ENCODE data around the gene SRPRB. TPM values are rescaled to one million over a fixed set of nuclear protein-coding genes. Genes with fewer than 3 reads are reported as not detected.

SRPRB gene
- total RNA-seq, 2 experiments from 2014 or later = 45.9 to 49.6 TPM

- H3K27ac Mint-ChIP-seq = no peak overlapping the region
- no peaks in the 10 kb centered on the region for H3K4me1 Mint-ChIP-seq
- DNase-seq = no peak
- no peak overlapping the region for H3K4me3 Mint-ChIP-seq
- CTCF ChIA-PET = no interaction called here
- peaks cover 35% of the 10 kb centered on the region for H3K36me3 Mint-ChIP-seq (ENCODE audit: low read depth)
- POLR2A ChIA-PET = no interaction called here
- H3K27me3 Mint-ChIP-seq = no peaks in the 10 kb centered on the region
- no peaks in the 10 kb centered on the region for H3K9me3 Mint-ChIP-seq
These were observed 20.5 kb downstream of the SRPRB start for GRCh38 chr3:133825969-133826727.

- CTCF ChIA-PET = no interaction called here
- no peak overlapping the region for H3K27ac Mint-ChIP-seq
- H3K36me3 Mint-ChIP-seq (ENCODE audit: low read depth) = peaks cover 30% of the 10 kb centered on the region
- no peak for DNase-seq
- POLR2A ChIA-PET = no interaction called here
- H3K4me1 Mint-ChIP-seq = no peaks in the 10 kb centered on the region
- H3K4me3 Mint-ChIP-seq = no peak overlapping the region
- H3K27me3 Mint-ChIP-seq = no peaks in the 10 kb centered on the region
- H3K9me3 Mint-ChIP-seq = no peaks in the 10 kb centered on the region
These were observed 21.5 kb downstream of the SRPRB start for GRCh38 chr3:133827136-133827535.

- POLR2A ChIA-PET = no interaction called here
- H3K27ac Mint-ChIP-seq = no peak overlapping the region
- H3K9me3 Mint-ChIP-seq = no peaks in the 10 kb centered on the region
- H3K4me1 Mint-ChIP-seq = no peaks in the 10 kb centered on the region
- H3K27me3 Mint-ChIP-seq = no peaks in the 10 kb centered on the region
- no peak overlapping the region for H3K4me3 Mint-ChIP-seq
- H3K36me3 Mint-ChIP-seq (ENCODE audit: low read depth) = peaks cover 25% of the 10 kb centered on the region
- CTCF ChIA-PET = no interaction called here
- no peak for DNase-seq
These were observed 22.1 kb downstream of the SRPRB start for GRCh38 chr3:133827684-133828083.

- Mint-ChIP-seq H3K4me1 (no peaks in the 10 kb centered on the region), H3K4me3 (no peak overlapping the region), H3K27ac (no peak overlapping the region), H3K36me3 (ENCODE audit: low read depth) (peaks cover 15% of the 10 kb centered on the region), H3K27me3 (no peaks in the 10 kb centered on the region), H3K9me3 (no peaks in the 10 kb centered on the region)
- DNase-seq = no peak
- ChIA-PET POLR2A (no interaction called here), CTCF (interaction anchor here (1.3 kb wide), 1 partner anchor 9 kb away, joined by 3 read pairs; no protein-coding TSS in a partner anchor)
These were observed 23.1 kb downstream of the SRPRB start for GRCh38 chr3:133828576-133829309.

GRCh38 chr3:133829310-133829707, 23.7 kb downstream of the SRPRB start:
- ChIA-PET CTCF (interaction anchor here (1.3 kb wide), 1 partner anchor 9 kb away, joined by 3 read pairs; no protein-coding TSS in a partner anchor), POLR2A (no interaction called here)
- Mint-ChIP-seq H3K4me3 (no peak overlapping the region), H3K4me1 (no peaks in the 10 kb centered on the region), H3K27me3 (no peaks in the 10 kb centered on the region), H3K36me3 (ENCODE audit: low read depth) (peaks cover 10% of the 10 kb centered on the region), H3K27ac (no peak overlapping the region), H3K9me3 (no peaks in the 10 kb centered on the region)
- no peak for DNase-seq

- Mint-ChIP-seq H3K27me3 (no peaks in the 10 kb centered on the region), H3K4me3 (no peak overlapping the region), H3K4me1 (no peaks in the 10 kb centered on the region), H3K36me3 (ENCODE audit: low read depth) (peaks cover 10% of the 10 kb centered on the region), H3K27ac (no peak overlapping the region), H3K9me3 (no peaks in the 10 kb centered on the region)
- POLR2A ChIA-PET = no interaction called here
- CTCF ChIA-PET = interaction anchor here (0.7 kb wide), 1 partner anchor 12 kb away, joined by 3 read pairs; no protein-coding TSS in a partner anchor
- no peak for DNase-seq
These were observed 24.5 kb downstream of the SRPRB start for GRCh38 chr3:133830071-133830470.

GRCh38 chr3:133831966-133832801, 26.6 kb downstream of the SRPRB start:
- no peaks in the 10 kb centered on the region for H3K4me1 Mint-ChIP-seq
- no peaks in the 10 kb centered on the region for H3K27me3 Mint-ChIP-seq
- no peak overlapping the region for H3K4me3 Mint-ChIP-seq
- ChIA-PET CTCF (interaction anchor here (1.0 to 1.7 kb wide), 3 partner anchors 14 to 54 kb away, joined by 3 to 6 read pairs (median 3); no protein-coding TSS in a partner anchor), POLR2A (no interaction called here)
- H3K36me3 Mint-ChIP-seq (ENCODE audit: low read depth) = no peaks in the 10 kb centered on the region
- H3K27ac Mint-ChIP-seq = no peak overlapping the region
- H3K9me3 Mint-ChIP-seq = no peaks in the 10 kb centered on the region
- DNase-seq = no peak

- Mint-ChIP-seq H3K27ac (no peak overlapping the region), H3K36me3 (ENCODE audit: low read depth) (no peaks in the 10 kb centered on the region), H3K9me3 (no peaks in the 10 kb centered on the region), H3K27me3 (no peaks in the 10 kb centered on the region), H3K4me1 (no peaks in the 10 kb centered on the region), H3K4me3 (no peak overlapping the region)
- no peak for DNase-seq
- ChIA-PET POLR2A (no interaction called here), CTCF (interaction anchor here (1.0 to 1.7 kb wide), 3 partner anchors 14 to 53 kb away, joined by 3 to 6 read pairs (median 3); no protein-coding TSS in a partner anchor)
These were observed 27.2 kb downstream of the SRPRB start for GRCh38 chr3:133832802-133833144.

- POLR2A ChIA-PET = no interaction called here
These were observed 27.7 kb downstream of the SRPRB start for GRCh38 chr3:133833267-133833666.

GRCh38 chr3:133833880-133834620, 28.4 kb downstream of the SRPRB start:
- Mint-ChIP-seq H3K27me3 (no peaks in the 10 kb centered on the region), H3K9me3 (no peaks in the 10 kb centered on the region), H3K27ac (no peak overlapping the region), H3K4me3 (no peak overlapping the region), H3K36me3 (ENCODE audit: low read depth) (no peaks in the 10 kb centered on the region), H3K4me1 (no peaks in the 10 kb centered on the region)
- ChIA-PET CTCF (interaction anchor here (1.7 kb wide), 1 partner anchor 16 kb away, joined by 6 read pairs; no protein-coding TSS in a partner anchor), POLR2A (no interaction called here)
- DNase-seq = no peak

More at GRCh38 chr3:133833267-133833666, 27.7 kb downstream of the SRPRB start:
- no peak for DNase-seq
- Mint-ChIP-seq H3K27ac (no peak overlapping the region), H3K27me3 (no peaks in the 10 kb centered on the region), H3K36me3 (ENCODE audit: low read depth) (no peaks in the 10 kb centered on the region), H3K4me3 (no peak overlapping the region), H3K4me1 (no peaks in the 10 kb centered on the region), H3K9me3 (no peaks in the 10 kb centered on the region)
- CTCF ChIA-PET = interaction anchor here (1.0 to 1.7 kb wide), 3 partner anchors 13 to 53 kb away, joined by 3 to 6 read pairs (median 3); no protein-coding TSS in a partner anchor

GRCh38 chr3:133834621-133835417, 29.2 kb downstream of the SRPRB start:
- no peak overlapping the region for H3K27ac Mint-ChIP-seq
- no peaks in the 10 kb centered on the region for H3K4me1 Mint-ChIP-seq
- no peaks in the 10 kb centered on the region for H3K27me3 Mint-ChIP-seq
- no peak overlapping the region for H3K4me3 Mint-ChIP-seq
- POLR2A ChIA-PET = no interaction called here
- no peaks in the 10 kb centered on the region for H3K36me3 Mint-ChIP-seq (ENCODE audit: low read depth)
- CTCF ChIA-PET = no interaction called here
- no peak for DNase-seq
- no peaks in the 10 kb centered on the region for H3K9me3 Mint-ChIP-seq

GRCh38 chr3:133835418-133835743, 29.8 kb downstream of the SRPRB start:
- no peaks in the 10 kb centered on the region for H3K27me3 Mint-ChIP-seq
- H3K4me3 Mint-ChIP-seq = no peak overlapping the region
- H3K27ac Mint-ChIP-seq = no peak overlapping the region
- no peaks in the 10 kb centered on the region for H3K36me3 Mint-ChIP-seq (ENCODE audit: low read depth)
- no peaks in the 10 kb centered on the region for H3K9me3 Mint-ChIP-seq
- no peak for DNase-seq
- H3K4me1 Mint-ChIP-seq = no peaks in the 10 kb centered on the region
- ChIA-PET POLR2A (no interaction called here), CTCF (no interaction called here)
